Activated naive CD8-positive, alpha-beta T cell treated with anti-CD3 and anti-CD28 coated beads for 36 hours (primary cell): ENCODE data around the gene BST1. TPM values are rescaled to one million over a fixed set of nuclear protein-coding genes. Genes with fewer than 3 reads are reported as not detected.

Source experiments
- DNase-seq: peaks from one replicate; pipeline ENCODE4 v3.0.0; 2021
- H3K27ac Mint-ChIP-seq: one replicate; pipeline ENCODE4 v1.8.0; 2022; ENCODE audit warnings: mild to moderate bottlenecking, moderate library complexity, mixed read lengths
- H3K27me3 Mint-ChIP-seq: one replicate; pipeline ENCODE4 v1.8.0; 2022; ENCODE audit warnings: mild to moderate bottlenecking, mixed read lengths
- H3K36me3 Mint-ChIP-seq: one replicate; pipeline ENCODE4 v1.8.0; 2021; ENCODE audit warnings: mild to moderate bottlenecking, mixed read lengths
- H3K4me1 Mint-ChIP-seq: one replicate; pipeline ENCODE4 v1.8.0; 2021; ENCODE audit warnings: mixed read lengths
- H3K4me3 Mint-ChIP-seq: one replicate; pipeline ENCODE4 v1.8.0; 2022; ENCODE audit warnings: mild to moderate bottlenecking, moderate library complexity, mixed read lengths
- H3K9me3 Mint-ChIP-seq: one replicate; pipeline ENCODE4 v1.8.0; 2022; ENCODE audit warnings: mixed read lengths
- total RNA-seq, 2 experiments: library from RNA; stranded (reverse); gene quantifications; one replicate each; pipeline ENCODE4 v1.2.3, GENCODE V29; 2021

Gene BST1
- total RNA-seq, 2 experiments from 2014 or later: 0.38 to 0.54 TPM

- H3K36me3 Mint-ChIP-seq: peaks cover 17% of the 10 kb centered on the region
Measured at GRCh38 chr4:15689540-15689939, 13.3 kb upstream of the BST1 start.

GRCh38 chr4:15690020-15690809 lies 12.7 kb upstream of the BST1 start:
- peaks cover 7% of the 10 kb centered on the region for H3K4me1 Mint-ChIP-seq
- H3K27me3 Mint-ChIP-seq: no peaks in the 10 kb centered on the region
- no peak overlapping the region for H3K4me3 Mint-ChIP-seq
- no peak for DNase-seq
- no peaks in the 10 kb centered on the region for H3K9me3 Mint-ChIP-seq
- no peak overlapping the region for H3K27ac Mint-ChIP-seq
- peaks cover 13% of the 10 kb centered on the region for H3K36me3 Mint-ChIP-seq

More at GRCh38 chr4:15689540-15689939, 13.3 kb upstream of the BST1 start:
- Mint-ChIP-seq H3K9me3 (no peaks in the 10 kb centered on the region), H3K4me3 (no peak overlapping the region), H3K27ac (no peak overlapping the region), H3K4me1 (peaks cover 10% of the 10 kb centered on the region), H3K27me3 (no peaks in the 10 kb centered on the region)
- DNase-seq: no peak

DNA sequence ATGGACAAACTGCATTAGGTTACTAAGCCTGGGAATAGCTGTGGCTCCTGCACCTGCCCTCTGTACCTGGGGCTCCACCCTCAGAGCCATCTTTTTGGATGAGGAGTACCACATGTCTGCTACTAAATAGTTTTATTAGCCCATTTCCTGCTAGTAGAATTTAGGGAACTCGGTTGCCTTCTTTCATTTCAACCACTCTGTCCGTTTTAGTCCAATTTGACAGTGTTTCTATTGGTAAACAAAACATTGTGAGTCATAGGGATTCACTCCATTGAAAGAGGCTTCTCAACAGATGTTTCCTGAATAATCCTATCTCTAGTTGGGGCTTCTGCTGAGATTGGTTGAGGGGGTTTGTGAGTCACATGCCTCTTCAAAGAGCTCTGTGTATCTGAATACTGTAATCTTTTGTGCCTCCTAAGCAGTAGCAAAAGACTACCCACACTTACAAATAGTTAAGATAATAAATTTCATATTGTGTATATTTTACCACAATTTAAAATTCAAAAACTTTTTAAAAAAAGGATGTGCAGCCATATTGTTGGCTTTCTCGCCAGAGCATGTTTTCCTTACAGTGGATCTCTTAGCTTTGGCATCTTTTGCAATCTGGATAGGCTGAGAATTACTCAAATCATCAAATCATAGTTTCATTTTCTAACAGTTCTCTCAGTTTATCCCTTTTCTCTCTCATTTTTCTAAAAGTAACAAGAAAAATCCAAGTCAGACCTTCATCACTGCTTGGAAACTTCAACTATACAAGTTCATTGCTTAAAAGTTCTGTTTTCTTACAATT lies 11.3 kb upstream of the BST1 start:
- H3K36me3 Mint-ChIP-seq: peaks cover 6% of the 10 kb centered on the region
- no peaks in the 10 kb centered on the region for H3K4me1 Mint-ChIP-seq
- no peak overlapping the region for H3K27ac Mint-ChIP-seq
- DNase-seq: no peak
- no peak overlapping the region for H3K4me3 Mint-ChIP-seq
- H3K9me3 Mint-ChIP-seq: no peaks in the 10 kb centered on the region
- no peaks in the 10 kb centered on the region for H3K27me3 Mint-ChIP-seq

DNA sequence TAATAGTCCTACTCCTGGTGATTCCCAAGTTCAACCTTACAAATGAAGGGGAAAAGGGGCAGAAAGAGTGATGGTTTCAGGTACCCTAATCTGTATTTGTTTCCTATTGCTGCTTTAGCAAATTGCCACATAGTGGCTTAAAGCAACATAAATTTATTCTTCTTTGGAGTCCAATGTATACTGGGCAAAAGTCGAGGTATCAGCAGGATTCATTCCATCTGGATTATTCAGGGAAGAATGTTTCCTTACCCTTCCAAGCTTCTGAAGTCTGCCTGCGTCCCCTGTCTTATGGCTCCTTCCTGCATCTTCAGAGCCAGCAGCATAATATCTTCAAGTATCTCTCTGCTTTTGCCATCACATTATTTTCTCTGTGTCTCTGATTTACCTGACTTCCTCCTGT lies 10.3 kb upstream of the BST1 start:
- H3K4me3 Mint-ChIP-seq: no peak overlapping the region
- H3K4me1 Mint-ChIP-seq: no peaks in the 10 kb centered on the region

GRCh38 chr4:15694431-15694830 lies 8.4 kb upstream of the BST1 start:
- peaks cover 6% of the 10 kb centered on the region for H3K27me3 Mint-ChIP-seq
- no peak overlapping the region for H3K27ac Mint-ChIP-seq
- no peak overlapping the region for H3K4me3 Mint-ChIP-seq
- DNase-seq: no peak
- no peaks in the 10 kb centered on the region for H3K4me1 Mint-ChIP-seq
- no peaks in the 10 kb centered on the region for H3K36me3 Mint-ChIP-seq
- no peaks in the 10 kb centered on the region for H3K9me3 Mint-ChIP-seq

More for the DNA sequence above, 10.3 kb upstream of the BST1 start:
- Mint-ChIP-seq H3K9me3 (no peaks in the 10 kb centered on the region), H3K27ac (no peak overlapping the region), H3K27me3 (no peaks in the 10 kb centered on the region), H3K36me3 (peaks cover under 1% of the 10 kb centered on the region)
- no peak for DNase-seq

GRCh38 chr4:15695240-15695699 lies 7.6 kb upstream of the BST1 start:
- Mint-ChIP-seq H3K4me1 (no peaks in the 10 kb centered on the region), H3K36me3 (no peaks in the 10 kb centered on the region), H3K27me3 (peaks cover 15% of the 10 kb centered on the region), H3K4me3 (no peak overlapping the region), H3K9me3 (no peaks in the 10 kb centered on the region), H3K27ac (no peak overlapping the region)
- DNase-seq: no peak

DNA sequence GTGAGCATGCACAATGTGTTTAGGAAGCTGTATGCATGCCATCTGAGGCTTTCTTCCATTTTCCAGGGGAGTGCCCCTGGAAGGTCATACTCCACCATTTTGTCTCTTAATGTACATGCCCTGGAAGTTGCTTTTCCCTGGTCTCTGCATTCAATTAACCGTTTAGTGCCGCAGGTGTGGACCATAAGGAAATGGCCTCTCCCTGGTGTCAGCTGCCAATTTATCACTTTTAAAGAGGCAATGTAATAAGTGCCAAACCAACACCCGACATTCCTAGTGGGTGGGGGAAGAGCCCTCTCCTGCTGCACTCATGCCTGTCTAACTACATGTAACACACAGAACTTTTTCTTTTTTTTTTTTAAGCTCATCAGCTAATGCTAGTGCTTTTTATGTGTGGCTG lies 7.1 kb upstream of the BST1 start:
- H3K4me3 Mint-ChIP-seq: no peak overlapping the region
- DNase-seq: no peak
- no peaks in the 10 kb centered on the region for H3K36me3 Mint-ChIP-seq
- H3K9me3 Mint-ChIP-seq: no peaks in the 10 kb centered on the region
- peaks cover 18% of the 10 kb centered on the region for H3K27me3 Mint-ChIP-seq
- no peaks in the 10 kb centered on the region for H3K4me1 Mint-ChIP-seq
- H3K27ac Mint-ChIP-seq: no peak overlapping the region

DNA sequence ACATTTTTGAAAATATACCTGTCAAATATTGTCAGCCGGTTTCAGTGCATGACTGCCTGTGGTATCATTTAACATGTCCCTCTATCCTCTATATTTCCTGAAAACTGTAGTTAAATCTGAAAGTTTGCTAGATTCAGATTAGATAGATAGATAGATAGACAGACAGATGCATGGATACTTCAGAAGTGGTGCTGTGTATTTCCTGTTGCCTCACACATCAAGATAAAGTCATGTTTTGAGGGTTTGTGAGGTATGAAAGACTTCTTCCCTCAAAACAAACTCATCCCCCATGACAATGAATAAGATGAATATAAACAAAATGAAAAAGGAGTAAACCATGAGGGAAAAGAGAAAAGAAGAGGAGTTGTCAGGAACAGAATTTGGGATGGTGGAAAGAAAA lies 6.0 kb upstream of the BST1 start:
- no peaks in the 10 kb centered on the region for H3K4me1 Mint-ChIP-seq
- peaks cover 23% of the 10 kb centered on the region for H3K27me3 Mint-ChIP-seq
- no peak overlapping the region for H3K27ac Mint-ChIP-seq
- no peak overlapping the region for H3K4me3 Mint-ChIP-seq
- DNase-seq: no peak
- no peaks in the 10 kb centered on the region for H3K36me3 Mint-ChIP-seq
- no peaks in the 10 kb centered on the region for H3K9me3 Mint-ChIP-seq

DNA sequence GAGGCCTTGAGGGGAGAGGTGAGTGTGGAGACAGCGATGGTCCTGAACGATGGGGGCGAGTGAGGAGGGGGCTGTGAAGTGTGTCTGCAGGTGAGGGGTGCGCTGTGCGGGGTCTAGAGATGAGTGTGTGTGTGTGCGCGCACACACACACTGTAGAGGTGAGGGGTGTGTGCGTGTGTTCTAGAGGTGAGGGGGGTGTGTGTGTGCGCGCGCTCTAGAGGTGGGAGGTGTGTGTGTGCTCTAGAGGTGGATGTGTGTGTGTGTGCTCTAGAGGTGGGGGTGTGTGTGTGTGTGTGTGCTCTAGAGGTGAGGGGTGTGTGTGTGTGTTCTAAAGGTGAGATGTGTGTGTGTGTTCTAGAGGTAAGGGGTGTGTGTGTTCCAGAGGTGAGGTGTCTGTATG lies 574 bp downstream of the BST1 start:
- Mint-ChIP-seq H3K4me1 (peaks cover 9% of the 10 kb centered on the region), H3K4me3 (peak overlapping the region; percentile 70), H3K27ac (no peak overlapping the region), H3K36me3 (no peaks in the 10 kb centered on the region), H3K9me3 (no peaks in the 10 kb centered on the region), H3K27me3 (peaks cover 29% of the 10 kb centered on the region)
- DNase-seq: no peak

GRCh38 chr4:15704129-15704528 lies 1.3 kb downstream of the BST1 start:
- H3K9me3 Mint-ChIP-seq: no peaks in the 10 kb centered on the region
- DNase-seq: no peak
- peaks cover 9% of the 10 kb centered on the region for H3K4me1 Mint-ChIP-seq
- no peak overlapping the region for H3K27ac Mint-ChIP-seq
- no peak overlapping the region for H3K4me3 Mint-ChIP-seq
- peaks cover 25% of the 10 kb centered on the region for H3K27me3 Mint-ChIP-seq
- H3K36me3 Mint-ChIP-seq: no peaks in the 10 kb centered on the region

DNA sequence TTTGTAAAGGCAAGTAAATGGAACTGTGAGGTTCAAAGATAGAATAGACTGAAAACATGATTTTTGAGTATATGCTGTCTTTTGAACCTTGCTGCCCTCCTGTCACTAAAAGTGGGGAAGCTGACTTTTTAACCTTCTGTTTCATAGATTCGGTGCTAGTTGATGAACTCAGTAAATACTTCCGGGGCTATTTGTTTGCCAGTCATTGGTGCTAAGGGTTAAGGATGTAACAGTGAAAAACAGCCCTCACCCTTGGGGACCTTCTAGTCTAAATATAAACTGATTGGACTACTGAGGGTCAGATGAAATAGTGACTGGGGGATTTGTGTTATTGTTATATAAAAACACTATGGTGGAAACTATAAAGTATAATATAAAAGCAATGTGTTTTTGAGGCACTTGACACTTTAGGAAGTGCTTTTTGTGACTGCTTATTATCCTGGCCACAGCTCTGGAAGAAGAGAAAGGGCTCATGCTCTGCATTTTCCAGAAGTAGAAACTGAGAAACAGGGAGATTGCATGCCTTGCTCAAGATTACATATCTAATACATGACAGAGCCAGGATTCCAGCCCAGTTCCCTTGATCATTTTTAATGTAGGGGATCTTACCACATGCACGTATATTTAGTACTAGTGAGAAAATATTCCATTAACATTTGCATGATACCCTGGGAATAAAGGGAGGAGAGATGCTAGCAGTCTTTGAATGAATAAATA lies 3.9 kb downstream of the BST1 start:
- H3K4me3 Mint-ChIP-seq: no peak overlapping the region
- H3K9me3 Mint-ChIP-seq: no peaks in the 10 kb centered on the region
- H3K27ac Mint-ChIP-seq: no peak overlapping the region
- peaks cover 6% of the 10 kb centered on the region for H3K27me3 Mint-ChIP-seq
- H3K4me1 Mint-ChIP-seq: peaks cover 9% of the 10 kb centered on the region
- H3K36me3 Mint-ChIP-seq: no peaks in the 10 kb centered on the region
- no peak for DNase-seq

- no peak overlapping the region for H3K4me3 Mint-ChIP-seq
- no peaks in the 10 kb centered on the region for H3K36me3 Mint-ChIP-seq
- no peaks in the 10 kb centered on the region for H3K9me3 Mint-ChIP-seq
- peaks cover 9% of the 10 kb centered on the region for H3K4me1 Mint-ChIP-seq
- DNase-seq: no peak
- H3K27me3 Mint-ChIP-seq: peaks cover 1% of the 10 kb centered on the region
- H3K27ac Mint-ChIP-seq: no peak overlapping the region
Measured at GRCh38 chr4:15707363-15707715, 4.5 kb downstream of the BST1 start.

GRCh38 chr4:15711762-15712161 lies 8.9 kb downstream of the BST1 start:
- no peak for DNase-seq
- Mint-ChIP-seq H3K27ac (no peak overlapping the region), H3K9me3 (no peaks in the 10 kb centered on the region), H3K4me1 (no peaks in the 10 kb centered on the region), H3K4me3 (no peak overlapping the region), H3K27me3 (no peaks in the 10 kb centered on the region), H3K36me3 (no peaks in the 10 kb centered on the region)

DNA sequence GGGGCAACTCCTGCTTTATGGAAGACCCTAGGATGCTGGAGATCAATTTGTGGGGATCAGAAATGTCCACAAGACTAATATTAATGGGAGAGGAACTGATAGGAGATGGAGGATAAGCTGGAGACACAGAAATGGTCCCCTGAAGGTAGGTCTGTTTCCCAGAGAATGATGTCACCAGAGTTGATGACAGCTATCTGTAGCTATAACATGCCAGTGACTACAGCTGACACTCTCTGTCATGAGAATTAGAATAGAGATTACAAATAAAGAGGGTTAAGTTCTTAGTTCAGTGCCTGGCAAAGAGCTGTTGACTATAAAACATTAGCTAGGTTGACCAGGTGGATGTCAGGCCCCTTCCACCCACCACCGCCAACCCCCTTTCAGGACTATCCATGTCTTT lies 9.3 kb downstream of the BST1 start:
- DNase-seq: no peak
- Mint-ChIP-seq H3K36me3 (no peaks in the 10 kb centered on the region), H3K4me1 (no peaks in the 10 kb centered on the region), H3K27me3 (no peaks in the 10 kb centered on the region), H3K27ac (no peak overlapping the region), H3K9me3 (no peaks in the 10 kb centered on the region), H3K4me3 (no peak overlapping the region)

DNA sequence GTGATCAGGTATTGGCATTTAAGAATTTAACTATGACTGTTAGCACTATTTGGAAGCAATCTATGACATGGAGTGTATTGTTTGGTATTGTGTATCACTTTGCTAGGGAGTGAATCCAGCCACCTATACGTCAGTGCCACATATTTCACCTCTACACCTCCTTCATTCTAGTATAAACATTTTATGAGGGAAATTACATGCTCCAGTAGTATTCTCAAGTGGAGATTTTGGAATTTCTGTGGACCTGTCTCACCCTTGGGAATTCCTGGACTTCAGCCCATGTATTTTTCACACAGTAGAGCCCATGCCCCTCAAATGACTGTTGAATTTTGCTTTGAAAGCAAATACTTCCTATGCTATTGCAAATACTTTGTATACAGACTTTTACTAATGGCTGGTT lies 11.3 kb downstream of the BST1 start:
- H3K27me3 Mint-ChIP-seq: no peaks in the 10 kb centered on the region
- no peaks in the 10 kb centered on the region for H3K36me3 Mint-ChIP-seq
- H3K9me3 Mint-ChIP-seq: no peaks in the 10 kb centered on the region
- H3K4me1 Mint-ChIP-seq: no peaks in the 10 kb centered on the region
- no peak overlapping the region for H3K4me3 Mint-ChIP-seq
- DNase-seq: no peak
- no peak overlapping the region for H3K27ac Mint-ChIP-seq
